GM12864 (cell line): ENCODE results near the gene RAET1G.

Experiments
- DNase-seq: peaks from one replicate; pipeline ENCODE4 v3.0.0-alpha.2; 2011; ENCODE audit warnings: low read depth
- H3K4me3 ChIP-seq: 2 replicates; pipeline ENCODE4 v1.5.1; 2011; ENCODE audit warnings: mild to moderate bottlenecking, low read depth, low read length, control low read depth
- CTCF ChIP-seq: IDR thresholded peaks from 2 replicates; pipeline ENCODE4 v1.5.1; 2011; ENCODE audit warnings: low read depth, mild to moderate bottlenecking, moderate library complexity, low read length, control low read depth, inconsistent platforms; ENCODE audit errors: missing control alignments

RAET1G gene

GRCh38 chr6:149876241-149876933 is 46.5 kb downstream of the RAET1G start:
- TF ChIP-seq CTCF, result no peak
- no peak overlapping the region for H3K4me3 ChIP-seq
- no peak for DNase-seq

- no peak for DNase-seq
- no peak for TF ChIP-seq CTCF
- H3K4me3 ChIP-seq, result no peak overlapping the region
These were observed 50.7 kb downstream of the RAET1G start for GRCh38 chr6:149872233-149872632.

DNA sequence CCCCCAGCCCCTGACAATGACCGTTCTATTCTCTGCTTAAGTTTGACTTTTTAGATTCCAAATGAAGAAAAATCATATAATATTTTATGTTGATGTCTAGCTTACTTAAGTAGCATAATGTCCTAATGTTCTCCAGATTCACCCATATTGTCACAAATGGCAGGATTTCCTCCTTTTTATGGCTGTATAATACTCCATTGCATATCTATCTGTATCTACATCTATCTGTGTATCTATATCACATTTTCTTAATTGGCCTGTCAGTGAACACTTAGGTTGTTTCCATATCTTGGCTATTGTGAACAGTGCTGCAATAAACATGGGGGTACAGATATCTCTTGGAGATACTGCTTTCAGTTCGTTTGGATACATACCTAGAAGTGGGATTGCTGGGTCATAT is 51.7 kb downstream of the RAET1G start:
- no peak for DNase-seq
- no peak overlapping the region for H3K4me3 ChIP-seq
- no peak for TF ChIP-seq CTCF

DNA sequence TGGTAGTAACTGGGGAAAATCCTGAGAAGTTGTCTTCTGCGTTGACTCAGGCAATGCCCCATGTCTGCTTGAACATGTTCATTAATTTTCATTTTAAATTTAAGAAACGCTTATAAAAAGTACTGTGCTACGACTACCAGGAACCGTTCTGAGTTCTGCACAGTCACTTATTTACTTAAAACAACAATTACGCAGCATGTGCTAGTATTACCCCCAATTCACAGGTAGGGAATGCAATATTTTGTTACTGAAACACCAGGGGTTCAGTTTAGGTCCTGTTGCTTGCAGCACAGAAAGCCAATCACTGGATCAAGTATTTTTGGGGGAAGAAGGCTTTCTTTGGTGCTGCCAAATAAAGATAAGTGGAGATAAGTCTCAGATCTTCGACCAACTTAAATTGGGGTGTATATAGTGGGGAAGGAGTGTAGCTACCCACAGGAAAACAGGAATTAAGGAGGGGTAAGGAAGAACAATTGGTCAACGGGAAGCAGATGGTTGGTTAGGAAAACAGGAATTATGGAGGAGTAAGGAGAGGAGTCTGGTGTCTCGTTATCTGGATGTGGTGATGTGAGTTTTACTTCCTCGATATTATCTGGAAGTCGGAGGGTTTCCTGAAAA is 53.5 kb downstream of the RAET1G start:
- H3K4me3 ChIP-seq, result no peak overlapping the region
- TF ChIP-seq CTCF, result no peak
- DNase-seq, result no peak

- H3K4me3 ChIP-seq, result no peak overlapping the region
- no peak for DNase-seq
- no peak for TF ChIP-seq CTCF
These were observed 54.9 kb downstream of the RAET1G start for GRCh38 chr6:149867876-149868640.
